GM21390 (cell line): ENCODE data around the gene UNC13D.

Source experiments
- ATAC-seq: cut with Tn5 transposase; IDR thresholded peaks from one replicate; pipeline ENCODE4 v1.9.1; 2021; ENCODE audit not compliant: unreplicated experiment

UNC13D gene

DNA sequence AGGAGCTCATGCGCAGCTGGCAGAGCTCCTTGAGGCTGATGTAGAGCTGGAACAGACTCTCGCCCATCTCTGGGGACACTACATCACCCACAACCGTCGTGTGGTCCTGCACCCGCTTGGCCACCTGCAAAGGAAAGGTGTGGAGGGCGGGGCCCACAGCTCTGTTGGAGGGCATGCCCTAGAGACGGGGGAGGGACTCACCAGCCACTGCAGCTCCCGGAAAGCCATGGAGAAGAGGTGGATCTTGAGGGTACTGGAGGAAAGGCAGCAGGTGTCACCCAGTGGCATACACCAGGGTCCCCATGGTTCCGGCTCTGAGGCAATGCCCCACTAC is 8.6 kb downstream of the UNC13D start:
- ATAC-seq: no peak

DNA sequence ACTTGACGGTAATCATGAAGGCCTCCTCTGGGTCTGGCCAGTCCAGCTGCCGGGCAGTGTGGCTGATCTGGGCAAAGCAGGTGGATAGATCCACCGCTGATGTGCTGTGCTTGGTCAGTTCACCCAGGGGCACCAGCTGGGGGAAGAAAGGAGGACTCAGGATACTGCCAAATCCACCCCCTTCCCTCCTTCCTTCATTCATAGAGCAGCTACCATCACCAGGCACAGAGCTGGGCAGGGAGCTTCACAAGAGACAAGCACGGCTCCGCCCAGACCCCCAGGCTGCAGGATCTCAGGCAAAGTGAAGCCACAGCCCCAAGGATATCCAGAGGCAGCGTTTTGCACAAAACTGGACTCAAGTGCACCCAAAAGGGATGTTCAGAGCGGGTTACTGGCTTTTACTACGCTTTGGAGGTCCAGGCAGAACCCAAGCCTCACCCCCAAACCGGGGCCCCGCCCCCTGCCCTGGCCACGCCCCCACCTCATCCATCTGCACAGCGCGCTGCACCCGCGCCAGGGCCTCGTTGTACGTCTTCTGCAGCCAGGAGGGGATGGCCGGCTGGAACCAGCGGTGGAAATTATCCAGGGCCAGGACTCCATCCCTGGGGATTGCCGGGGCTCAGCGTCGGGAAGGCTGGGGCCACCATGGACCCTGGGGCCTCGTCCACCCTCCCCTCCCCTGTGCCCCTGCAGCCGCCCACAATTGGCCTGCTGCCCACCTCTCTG is 9.1 kb downstream of the UNC13D start:
- no peak for ATAC-seq

DNA sequence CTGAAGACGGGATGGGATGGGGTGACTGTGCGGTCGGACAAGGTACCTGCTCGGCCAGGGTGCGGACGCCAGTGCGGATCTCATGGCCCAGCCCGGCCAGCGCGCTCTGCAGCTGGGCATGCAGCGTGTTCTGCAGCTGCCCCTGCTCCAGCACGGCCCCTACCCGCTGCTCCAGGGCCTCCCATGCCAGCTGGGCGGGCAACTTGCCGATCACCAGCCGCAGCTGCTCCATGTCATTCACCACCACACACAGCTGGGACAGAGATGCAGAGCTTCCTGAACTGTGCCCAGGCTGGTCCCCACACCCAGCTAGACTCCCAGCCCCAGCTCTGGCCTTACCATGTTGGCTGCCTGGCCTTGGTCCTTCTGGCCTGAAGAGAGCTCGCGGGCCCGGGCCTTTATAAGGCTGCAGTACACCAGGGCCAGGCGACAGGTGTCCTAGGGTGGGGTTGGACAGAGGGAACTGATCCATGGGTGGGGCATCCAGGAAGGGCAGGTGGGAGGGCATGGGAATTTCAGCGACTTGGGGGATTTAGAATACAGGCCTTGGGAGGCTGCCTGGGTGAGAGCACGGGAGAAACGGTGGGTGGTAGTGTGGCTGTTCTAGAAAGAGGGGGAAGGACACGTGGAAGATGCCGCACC is 9.8 kb downstream of the UNC13D start:
- no peak for ATAC-seq

DNA sequence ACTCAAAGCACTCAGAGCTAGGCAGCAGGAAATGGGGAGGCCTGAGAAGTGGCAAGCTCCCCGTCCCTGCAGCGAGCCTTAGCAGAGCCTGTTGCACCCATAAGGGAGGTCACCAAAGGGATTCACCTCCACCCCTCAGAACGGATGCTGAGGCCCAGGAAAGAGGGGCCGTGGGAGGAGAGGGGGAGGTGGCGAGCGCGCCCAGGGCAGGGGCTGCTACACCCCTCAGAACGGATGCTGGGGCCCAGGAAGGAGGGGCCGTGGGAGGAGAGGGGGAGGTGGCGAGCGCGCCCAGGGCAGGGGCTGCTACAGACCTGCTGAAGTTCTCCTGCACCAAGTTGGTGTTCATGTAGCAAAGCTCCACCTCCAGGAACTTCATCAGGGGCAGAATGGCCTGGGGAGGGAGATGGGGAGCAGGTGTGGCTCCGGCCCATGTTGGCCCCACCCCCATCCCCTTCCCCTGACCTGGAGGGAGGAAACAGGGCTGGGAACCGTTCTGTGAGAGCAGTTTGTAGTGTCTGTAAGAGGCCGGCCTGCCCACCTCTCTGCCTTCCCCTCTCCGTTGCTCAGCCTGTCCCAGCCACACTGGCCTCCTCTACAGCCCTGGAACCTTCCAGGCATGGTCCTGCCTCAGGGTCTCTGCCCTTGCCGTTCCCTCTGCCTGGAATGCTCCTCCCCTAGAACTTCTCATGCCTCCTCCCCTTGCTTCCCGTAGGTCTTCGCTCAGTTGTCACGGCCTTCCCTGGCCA is 11.4 kb downstream of the UNC13D start:
- ATAC-seq: no peak

DNA sequence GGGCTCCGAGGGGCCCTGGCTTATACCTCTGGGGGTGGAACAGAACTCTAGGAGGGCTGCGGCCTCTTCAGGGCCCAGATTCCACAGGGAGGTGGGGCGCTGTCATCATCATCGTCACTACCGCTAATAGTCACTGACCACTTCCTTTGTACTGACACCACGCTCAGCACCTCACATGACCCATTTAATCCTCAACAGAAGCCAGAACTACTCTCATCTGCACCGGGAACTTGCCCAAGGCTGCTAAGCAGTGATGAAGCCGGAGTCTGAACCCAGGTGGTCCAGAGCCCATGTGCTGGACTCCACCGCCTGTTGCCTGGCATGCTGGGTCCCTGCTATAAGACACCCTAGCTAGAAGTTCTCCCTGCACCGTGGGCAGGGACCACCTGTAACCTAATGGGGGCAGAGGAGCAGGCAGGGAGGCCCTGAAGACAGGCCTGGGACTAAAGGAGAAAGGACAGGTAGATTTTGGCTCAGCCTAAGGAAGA is 12.0 kb downstream of the UNC13D start:
- ATAC-seq: no peak

DNA sequence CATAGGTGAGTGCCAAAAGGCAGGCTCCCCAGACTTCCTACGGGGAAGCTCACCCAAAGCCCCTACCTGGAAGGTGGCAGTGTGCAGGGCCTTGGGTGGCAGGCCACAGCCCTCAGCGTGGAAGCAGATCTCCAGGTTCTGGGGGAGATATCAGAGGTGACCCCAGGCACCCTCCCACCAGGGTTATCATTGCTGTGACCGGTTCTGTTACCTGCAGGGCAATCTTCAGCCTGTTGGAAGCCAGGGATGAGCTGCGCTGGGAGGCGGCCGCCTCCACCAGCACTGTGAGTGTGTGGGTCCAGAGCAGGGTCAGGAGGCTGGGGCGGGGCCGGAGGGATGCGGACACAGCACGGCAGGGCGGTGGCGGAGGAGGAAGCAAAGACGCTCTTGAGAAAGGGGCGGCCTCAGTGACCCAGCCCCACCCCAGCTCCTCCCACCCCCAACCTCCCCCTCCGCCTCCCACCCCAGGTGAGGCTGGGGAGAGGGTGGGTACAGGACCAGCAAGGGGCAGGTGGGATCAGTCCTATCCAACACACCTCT is 13.1 kb downstream of the UNC13D start:
- ATAC-seq: no peak

DNA sequence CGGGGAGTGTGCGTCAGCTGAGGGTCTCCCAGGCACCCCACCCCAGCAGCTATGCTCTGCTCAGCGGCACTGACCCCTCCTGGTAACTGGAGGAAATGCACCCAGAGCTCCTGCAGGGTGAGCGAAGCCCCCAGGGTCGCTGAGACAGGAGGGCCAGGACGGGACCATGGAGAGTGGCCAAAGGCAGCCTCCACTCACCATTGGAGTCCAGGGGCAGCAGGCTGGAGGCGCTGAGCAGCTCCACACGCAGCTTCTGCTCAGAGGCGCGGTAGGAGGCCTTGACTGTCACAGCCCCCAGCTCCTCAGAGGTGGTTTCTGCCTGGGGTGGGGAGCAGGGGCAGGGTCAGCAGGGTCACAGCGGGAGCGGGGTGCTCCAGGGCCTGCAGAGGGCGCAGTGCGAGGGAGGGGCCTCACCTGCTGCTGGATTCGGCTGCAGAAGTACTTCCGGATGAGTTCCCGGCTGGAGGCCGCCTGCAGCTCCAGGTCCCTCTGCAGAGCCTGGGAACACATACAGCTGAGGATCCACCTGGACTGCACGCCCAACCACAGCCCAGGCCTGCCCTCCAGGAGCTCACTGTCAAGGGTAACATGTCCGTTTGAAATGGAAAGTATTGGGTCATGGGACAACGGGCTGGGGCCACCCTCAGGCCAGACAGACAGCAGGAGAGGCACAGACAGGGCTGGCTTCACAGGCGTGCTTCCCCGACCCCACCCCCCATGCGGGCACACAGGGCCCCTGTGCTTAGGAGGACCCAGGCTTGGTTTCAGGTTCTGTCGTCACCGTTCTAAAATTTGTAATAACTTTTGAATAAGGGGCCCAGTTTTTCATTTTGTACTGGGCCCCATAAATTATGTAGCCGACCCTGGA is 13.8 kb downstream of the UNC13D start:
- no peak for ATAC-seq

DNA sequence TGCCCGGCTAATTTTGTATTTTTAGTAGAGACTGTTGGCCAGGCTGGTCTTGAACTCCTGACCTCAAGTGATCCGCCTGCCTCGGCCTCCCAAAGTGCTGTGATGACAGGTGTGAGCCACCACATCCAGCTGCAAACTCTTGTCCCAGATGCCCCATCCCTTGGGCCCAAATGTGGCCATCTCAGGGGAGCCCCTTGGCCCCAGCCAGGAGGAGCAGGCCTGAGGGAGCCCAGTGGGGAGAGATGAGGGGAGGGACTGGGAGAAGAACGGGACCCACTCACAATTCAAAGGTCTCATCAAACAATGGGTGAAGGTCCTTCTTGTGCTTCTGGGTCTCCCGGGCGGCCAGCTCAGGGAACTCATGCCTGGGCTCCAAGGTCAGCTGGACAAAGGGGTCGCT is 14.5 kb downstream of the UNC13D start:
- ATAC-seq: no peak

DNA sequence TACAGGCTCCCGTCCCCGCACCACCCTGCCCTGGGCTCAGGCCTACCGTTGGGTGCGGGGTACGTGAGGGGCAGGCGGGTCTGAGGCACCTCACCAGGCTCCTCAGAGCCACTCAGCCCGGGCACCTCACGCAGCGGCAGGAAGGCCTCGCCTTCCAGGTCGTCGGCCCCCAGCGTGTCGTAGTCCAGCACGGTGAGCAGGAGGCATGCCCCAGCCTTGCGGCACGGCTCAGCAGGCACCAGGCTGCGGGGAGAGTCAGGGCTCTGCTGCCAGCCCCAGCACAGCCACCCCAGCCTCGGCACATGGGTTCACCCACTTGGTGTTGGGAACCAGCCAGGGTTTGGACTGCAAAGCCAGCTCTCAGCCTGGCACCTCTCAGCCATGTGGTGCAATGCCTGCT is 15.5 kb downstream of the UNC13D start:
- no peak for ATAC-seq

DNA sequence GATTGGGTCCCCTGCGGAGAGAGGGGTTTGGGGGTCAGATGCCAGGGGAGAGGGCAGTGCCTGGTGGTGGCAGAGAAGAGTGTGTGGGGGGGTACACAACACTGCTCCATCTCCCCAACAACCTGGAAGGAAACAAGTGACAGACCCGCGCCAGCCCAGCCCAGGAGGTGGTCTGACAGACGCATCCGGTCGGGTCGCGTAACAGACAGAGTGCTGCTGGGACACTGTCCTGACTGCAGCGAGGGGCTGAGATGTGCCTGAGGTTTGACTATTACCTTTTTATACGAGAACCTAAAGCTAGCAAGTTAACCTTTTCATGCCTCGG is 16.2 kb downstream of the UNC13D start:
- no peak for ATAC-seq

DNA sequence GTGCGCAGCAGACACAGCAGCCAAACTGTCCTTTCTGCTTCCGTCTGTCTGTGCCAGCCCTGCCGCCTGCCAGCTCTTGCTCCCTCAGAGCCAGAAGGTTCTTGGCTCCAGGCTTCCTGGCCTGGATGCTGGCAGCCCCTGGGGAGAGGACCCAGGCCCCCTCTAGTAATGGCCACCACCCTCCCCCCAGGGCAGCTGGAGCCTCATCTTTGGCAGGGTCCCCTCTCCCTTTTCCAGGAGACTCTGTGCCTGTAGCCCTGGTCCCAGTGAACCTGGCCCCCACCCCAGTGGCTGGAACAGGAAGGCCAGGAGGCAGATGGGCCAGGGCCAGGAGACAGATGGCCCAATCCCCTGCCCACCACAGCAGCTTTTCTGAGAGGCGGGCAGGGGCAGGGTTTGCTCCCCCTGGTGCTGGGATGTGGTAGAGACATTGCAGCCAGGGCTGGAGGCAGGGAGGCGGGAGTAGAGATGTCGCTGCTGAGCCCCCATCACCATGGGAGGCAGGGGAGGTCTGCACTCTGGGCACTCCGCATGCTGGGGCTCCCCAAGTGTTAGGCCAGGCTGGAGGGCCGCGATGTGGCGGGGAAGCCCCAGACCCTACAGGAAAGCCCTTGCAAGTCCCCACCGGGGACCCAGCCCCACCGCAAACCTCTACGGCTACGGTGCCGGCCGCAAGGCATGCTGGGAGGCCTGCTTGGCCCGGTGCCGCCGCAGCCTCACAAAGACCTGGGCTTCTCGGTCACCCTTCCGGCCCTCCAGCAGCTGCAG is 16.7 kb downstream of the UNC13D start:
- ATAC-seq: no peak

DNA sequence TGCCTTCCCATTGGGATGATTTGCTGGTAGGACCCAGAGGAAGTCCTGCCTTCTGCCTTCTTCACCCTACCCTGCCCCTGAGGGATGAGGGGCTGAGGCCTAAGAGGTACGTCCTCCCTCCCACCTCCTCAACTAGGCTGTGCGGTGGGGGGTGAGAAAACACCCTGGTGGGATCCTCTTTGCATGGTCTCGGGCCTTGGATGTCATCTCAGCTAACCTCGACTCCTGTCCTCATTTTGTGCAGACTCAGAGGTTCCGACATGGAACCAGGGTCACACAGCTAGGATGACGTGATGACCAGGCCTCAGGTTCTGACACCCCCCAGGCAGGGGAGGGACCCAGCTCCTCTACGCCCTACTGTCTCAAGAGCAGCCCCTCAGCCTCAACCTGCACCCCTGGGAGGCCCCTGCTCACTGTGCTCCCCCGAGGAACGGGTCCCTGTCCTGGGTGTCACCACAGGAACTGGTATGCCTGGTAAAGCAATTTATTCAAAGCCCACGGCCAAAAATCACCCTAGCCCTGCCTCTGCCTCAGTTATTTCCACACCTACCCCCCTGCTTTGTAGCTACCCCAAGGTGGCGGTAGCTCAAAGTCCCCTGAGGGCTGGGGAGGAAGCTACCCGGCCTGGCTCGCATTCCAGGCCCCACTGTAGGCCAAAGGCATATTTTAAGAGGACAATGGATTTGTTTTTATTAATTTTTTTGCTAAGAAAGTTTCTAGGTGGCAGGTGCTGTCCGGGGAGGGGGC is 17.5 kb downstream of the UNC13D start:
- ATAC-seq: no peak

DNA sequence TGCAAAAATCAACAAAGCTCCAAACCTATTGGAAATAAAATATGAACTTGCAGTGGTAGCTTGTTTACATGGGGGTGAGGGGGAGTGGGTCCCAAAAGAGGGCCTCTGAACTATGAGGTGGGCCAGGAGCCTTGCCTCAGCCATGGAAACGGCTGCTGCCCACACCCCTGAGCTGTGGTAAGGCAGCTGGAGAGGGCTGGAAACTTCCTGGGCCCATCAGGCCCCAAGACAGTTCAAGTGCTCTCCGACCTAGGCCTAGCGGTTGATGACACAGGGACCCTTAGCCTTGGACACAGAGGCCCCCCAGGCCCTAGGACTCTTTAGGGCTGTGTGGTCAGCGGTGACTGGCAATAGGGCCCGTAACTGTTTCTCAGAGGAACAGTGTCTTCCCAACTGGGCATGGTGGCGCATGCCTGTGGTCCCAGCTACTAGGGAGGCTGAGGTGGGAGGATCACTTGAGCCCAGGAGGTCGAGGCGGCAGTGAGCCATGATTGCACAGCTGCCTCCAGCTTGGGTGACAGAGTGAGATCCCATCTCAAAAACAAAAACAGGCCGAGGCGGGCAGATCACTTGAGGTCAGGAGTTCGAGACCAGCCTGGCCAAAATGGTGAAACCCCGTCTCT is 18.3 kb downstream of the UNC13D start:
- ATAC-seq: no peak

DNA sequence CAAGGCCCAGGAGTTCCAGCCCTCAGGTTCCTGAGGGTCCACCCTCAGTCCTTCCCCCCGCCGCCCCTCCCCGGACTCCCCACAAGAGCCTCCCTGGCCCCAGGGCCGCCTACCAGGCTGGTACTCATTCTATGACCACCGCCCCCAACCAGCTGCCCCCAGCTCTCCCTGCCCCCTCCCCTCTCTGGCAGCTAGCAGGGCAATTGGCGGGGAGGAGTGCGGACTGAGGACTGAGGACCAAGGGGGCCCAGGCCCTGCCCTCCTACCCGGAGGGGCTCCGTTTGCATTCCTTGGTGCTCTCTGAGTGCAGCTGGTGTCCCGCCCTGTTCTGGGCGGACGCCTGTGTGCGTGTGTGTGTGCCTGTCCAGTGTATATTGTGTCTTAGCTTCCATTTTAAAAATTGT is 19.1 kb downstream of the UNC13D start:
- no peak for ATAC-seq

DNA sequence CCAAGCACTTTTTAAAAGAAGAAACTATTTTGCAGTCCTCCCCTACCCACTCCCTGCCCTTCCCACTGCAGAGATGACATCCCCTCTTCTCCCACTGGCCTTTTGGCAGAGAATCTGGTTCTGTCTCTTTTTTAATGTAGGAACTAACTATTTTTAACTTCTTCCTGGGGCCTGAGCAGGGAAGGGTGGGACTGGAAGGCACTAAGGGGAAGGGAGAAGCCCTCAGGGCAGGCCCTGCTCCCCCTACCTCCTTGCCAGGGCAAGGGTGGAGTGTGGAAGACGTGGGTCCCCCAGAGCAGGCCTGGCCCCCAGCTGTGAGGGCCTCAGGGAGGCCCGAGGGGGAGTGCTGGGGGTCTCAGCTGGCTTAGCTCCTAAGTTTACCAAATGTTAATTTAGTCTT is 19.5 kb downstream of the UNC13D start:
- ATAC-seq: no peak

DNA sequence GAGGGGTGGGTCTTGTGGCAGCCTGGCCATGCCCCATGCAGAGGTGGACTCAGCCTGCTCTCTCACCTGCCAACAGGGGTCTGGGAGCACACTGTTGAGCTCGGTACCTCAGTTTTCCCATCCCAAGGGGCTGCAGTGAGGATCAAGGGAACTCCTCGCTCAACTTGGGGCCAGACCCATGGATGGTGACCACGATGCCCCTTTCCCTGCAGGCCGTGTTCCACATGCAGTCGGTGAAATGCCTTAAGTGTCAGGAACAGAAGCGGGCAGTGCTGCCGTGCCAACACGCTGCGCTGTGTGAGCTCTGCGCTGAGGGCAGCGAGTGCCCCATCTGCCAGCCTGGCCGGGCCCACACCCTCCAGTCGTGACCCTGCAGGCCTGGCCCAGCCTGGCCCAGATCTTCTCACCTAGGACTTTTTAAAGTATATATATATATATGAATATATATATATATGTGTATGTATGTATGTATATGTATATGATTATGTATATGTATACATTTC is 20.1 kb downstream of the UNC13D start:
- ATAC-seq: no peak

DNA sequence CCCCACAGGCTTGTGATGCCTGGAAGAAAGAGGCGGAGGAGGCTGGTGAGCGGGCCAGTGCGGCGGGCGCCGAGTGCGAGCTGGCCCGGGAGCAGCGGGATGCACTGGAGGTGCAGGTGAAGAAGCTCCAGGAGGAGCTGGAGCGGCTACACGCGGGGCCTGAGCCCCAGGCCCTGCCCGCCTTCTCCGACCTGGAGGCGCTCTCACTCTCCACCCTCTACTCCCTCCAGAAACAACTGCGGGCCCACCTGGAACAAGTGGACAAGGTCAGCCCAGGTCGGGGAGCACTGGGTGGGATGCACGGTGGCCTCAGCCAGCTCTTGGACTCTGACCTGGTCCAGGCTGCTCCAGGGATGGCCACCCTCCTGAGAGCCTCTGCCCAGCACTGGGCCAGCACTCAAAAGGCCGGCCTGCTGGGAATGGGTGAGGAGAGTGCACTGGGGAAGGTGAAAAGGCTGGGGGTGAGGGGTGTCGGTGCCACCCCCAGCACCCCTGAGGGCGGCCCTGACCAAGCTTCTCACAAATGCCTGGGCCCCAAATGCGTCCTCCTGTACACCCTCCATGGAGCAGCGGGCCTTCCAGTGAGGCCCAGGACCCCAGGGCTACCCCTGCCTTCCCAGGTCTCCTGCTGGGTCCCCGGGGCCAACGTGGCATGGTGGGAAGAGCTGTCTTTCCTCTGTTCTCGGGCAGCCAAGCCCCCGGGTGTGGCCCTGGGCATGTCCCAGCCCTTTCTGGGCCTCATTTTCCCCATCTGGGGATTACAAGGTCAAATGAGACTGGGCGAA is 20.8 kb downstream of the UNC13D start:
- ATAC-seq: no peak

DNA sequence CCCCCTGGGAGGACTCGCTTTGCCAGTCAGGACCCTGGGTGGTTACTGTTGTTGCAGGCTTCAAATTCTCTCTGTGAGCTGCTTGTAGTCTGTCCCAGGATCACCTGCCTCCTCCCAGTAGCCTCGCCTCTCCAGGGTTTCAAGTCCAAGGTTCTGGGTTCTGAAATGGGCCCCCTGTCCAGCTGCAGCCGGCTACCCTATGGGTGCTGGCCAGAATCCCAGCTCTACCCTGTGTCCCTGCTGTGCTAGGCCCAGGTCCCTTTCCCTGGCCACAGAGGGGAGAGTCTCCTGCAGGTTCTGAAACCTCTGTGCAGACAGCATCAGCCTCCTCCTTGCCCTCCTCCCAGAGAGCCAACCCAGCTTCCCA is 21.4 kb downstream of the UNC13D start:
- ATAC-seq: no peak
